ENCODE measurements around the gene EHBP1.

DNA sequence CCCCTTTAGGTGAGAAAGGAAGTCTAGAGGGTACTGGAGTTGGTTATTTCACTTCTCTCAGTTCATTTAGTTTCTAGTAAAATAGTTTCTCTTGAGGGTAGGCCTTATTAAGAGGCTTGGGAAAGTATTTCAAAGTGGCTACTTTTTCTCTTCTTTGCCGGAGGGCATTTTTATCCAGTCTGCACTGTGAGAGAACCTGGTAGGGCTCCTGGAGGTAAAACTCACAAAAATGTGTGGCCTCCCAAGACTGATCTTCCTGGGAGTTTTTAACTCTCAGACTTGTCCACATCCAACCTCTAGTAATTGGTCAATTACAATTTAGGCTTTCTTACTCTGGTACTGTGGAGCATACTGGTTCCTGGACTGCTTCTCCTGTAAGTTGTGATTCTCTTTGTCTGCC is 28.0 kb downstream of the EHBP1 start:
- TF ChIP-seq, protein P1, sequence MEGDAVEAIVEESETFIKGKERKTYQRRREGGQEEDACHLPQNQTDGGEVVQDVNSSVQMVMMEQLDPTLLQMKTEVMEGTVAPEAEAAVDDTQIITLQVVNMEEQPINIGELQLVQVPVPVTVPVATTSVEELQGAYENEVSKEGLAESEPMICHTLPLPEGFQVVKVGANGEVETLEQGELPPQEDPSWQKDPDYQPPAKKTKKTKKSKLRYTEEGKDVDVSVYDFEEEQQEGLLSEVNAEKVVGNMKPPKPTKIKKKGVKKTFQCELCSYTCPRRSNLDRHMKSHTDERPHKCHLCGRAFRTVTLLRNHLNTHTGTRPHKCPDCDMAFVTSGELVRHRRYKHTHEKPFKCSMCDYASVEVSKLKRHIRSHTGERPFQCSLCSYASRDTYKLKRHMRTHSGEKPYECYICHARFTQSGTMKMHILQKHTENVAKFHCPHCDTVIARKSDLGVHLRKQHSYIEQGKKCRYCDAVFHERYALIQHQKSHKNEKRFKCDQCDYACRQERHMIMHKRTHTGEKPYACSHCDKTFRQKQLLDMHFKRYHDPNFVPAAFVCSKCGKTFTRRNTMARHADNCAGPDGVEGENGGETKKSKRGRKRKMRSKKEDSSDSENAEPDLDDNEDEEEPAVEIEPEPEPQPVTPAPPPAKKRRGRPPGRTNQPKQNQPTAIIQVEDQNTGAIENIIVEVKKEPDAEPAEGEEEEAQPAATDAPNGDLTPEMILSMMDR (IDR thresholded peaks at IDR 0.05) = no peak
- no peak for TF ChIP-seq POLR2A (IDR thresholded peaks at IDR 0.05)
- no peak for TF ChIP-seq POLR2AphosphoS5 (IDR thresholded peaks at IDR 0.05)
